Hepatocyte (in vitro differentiated cells): ENCODE measurements around the gene GDPD5.

Source experiments
- EZH2 ChIP-seq: fragments of 200-600 bp; sonication (generic); IDR thresholded peaks from 2 replicates; pipeline ENCODE4 v1.6.1; 2016; ENCODE audit warnings: antibody characterized with exemption, mild to moderate bottlenecking, borderline replicate concordance
- TF ChIP-seq, protein P1 (sequence below): fragments of 200-600 bp; sonication (generic); IDR thresholded peaks from 2 replicates; pipeline ENCODE4 v1.5.1; 2016; ENCODE audit warnings: antibody characterized with exemption, mild to moderate bottlenecking; ENCODE audit not compliant: poor library complexity

- TF ChIP-seq EZH2, result no peak
- TF ChIP-seq, protein P1, sequence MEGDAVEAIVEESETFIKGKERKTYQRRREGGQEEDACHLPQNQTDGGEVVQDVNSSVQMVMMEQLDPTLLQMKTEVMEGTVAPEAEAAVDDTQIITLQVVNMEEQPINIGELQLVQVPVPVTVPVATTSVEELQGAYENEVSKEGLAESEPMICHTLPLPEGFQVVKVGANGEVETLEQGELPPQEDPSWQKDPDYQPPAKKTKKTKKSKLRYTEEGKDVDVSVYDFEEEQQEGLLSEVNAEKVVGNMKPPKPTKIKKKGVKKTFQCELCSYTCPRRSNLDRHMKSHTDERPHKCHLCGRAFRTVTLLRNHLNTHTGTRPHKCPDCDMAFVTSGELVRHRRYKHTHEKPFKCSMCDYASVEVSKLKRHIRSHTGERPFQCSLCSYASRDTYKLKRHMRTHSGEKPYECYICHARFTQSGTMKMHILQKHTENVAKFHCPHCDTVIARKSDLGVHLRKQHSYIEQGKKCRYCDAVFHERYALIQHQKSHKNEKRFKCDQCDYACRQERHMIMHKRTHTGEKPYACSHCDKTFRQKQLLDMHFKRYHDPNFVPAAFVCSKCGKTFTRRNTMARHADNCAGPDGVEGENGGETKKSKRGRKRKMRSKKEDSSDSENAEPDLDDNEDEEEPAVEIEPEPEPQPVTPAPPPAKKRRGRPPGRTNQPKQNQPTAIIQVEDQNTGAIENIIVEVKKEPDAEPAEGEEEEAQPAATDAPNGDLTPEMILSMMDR, result no peak
Measured at GRCh38 chr11:75467311-75467710, 58.4 kb downstream of the GDPD5 start.
